GM12878 (cell line): ENCODE results near the gene UQCC2. TPM values are rescaled to one million over a fixed set of nuclear protein-coding genes. Genes with fewer than 3 reads are reported as not detected.

Experiments
- ATAC-seq: fragments of 200-7000 bp; cut with Tn5 transposase; 3 replicates; pipeline ENCODE4 v1.9.1; 2020; ENCODE audit warnings: mild to moderate bottlenecking, moderate library complexity
- BruUV-seq: library from RNA; stranded (reverse); fragments of 400-500 nt; replicated peaks from 2 replicates; lab custom pipeline; 2021; lab: Mats Ljungman, UMichigan
- CTCF ChIA-PET: fragments of 300-600 bp; sonication (Branson Sonifier 250); formaldehyde crosslinking; extraction: SDS; loops from one replicate; lab custom pipeline; 2021; ENCODE audit warnings: inconsistent platforms; lab: Yijun Ruan, JAX
- POLR2A ChIA-PET: fragments of 350-600 bp; formaldehyde crosslinking; extraction: SDS; loops from one replicate; lab custom pipeline; 2021; ENCODE audit warnings: inconsistent platforms; lab: Charles Lee
- RAD21 ChIA-PET: fragments of 300-600 bp; sonication (Branson Sonifier 250); formaldehyde crosslinking; loops from one replicate; lab custom pipeline; 2023; ENCODE audit warnings: antibody characterized with exemption; ENCODE audit not compliant: unreplicated experiment; lab: Charles Lee
- SMC1A ChIA-PET: fragments of 300-600 bp; sonication (Branson Sonifier 250); formaldehyde crosslinking; loops from one replicate; lab custom pipeline; 2023; ENCODE audit not compliant: unreplicated experiment, uncharacterized antibody; lab: Charles Lee
- DNase-seq: peaks from one replicate; pipeline ENCODE4 v3.0.0-alpha.2; 2011; ENCODE audit warnings: low read depth, low spot score
- FAIRE-seq: peaks from 3 replicates; lab custom pipeline; 2011; peaks lifted over from hg19 to GRCh38; lab: Jason Lieb, UNC
- H2AFZ ChIP-seq: 2 replicates; pipeline ENCODE4 v1.6.0; 2011; ENCODE audit warnings: low read depth, low read length, control low read depth; ENCODE audit not compliant: control insufficient read depth
- H3K27ac ChIP-seq: 2 replicates; pipeline ENCODE4 v1.5.1; 2011; ENCODE audit warnings: control low read depth; ENCODE audit not compliant: control insufficient read depth, insufficient read depth
- H3K27me3 ChIP-seq, 2 experiments: replicated peaks in 1 of 2; 2 replicates each; pipeline versions ENCODE4 v1.6.0 to v1.6.1; 2011; ENCODE audit warnings: low read length in 1 of 2; ENCODE audit not compliant: control insufficient read depth in 2 of 2, insufficient read depth in 2 of 2
- H3K36me3 ChIP-seq, 2 experiments: 2 replicates each; pipeline ENCODE4 v1.5.1; 2011; ENCODE audit warnings: low read length in 1 of 2; ENCODE audit not compliant: control insufficient read depth in 2 of 2, insufficient read depth in 2 of 2
- H3K4me1 ChIP-seq: 2 replicates; pipeline ENCODE4 v1.6.1; 2011; ENCODE audit warnings: mild to moderate bottlenecking, low read length, moderate library complexity, mixed read lengths; ENCODE audit not compliant: control insufficient read depth, insufficient read depth
- H3K4me2 ChIP-seq: 2 replicates; pipeline ENCODE4 v1.6.0; 2011; ENCODE audit warnings: control low read depth; ENCODE audit not compliant: control insufficient read depth, insufficient read depth
- H3K4me3 ChIP-seq: fragments of 200-600 bp; sonication (generic); 2 replicates; pipeline ENCODE4 v1.5.1; 2016
- H3K79me2 ChIP-seq: 2 replicates; pipeline ENCODE4 v1.6.0; 2011; ENCODE audit warnings: low read length; ENCODE audit not compliant: control insufficient read depth, insufficient read depth
- H3K9ac ChIP-seq: 2 replicates; pipeline ENCODE4 v1.8.0; 2011; ENCODE audit warnings: low read length, control low read depth, mixed read lengths; ENCODE audit not compliant: control insufficient read depth, insufficient read depth
- H3K9me3 ChIP-seq: replicated peaks from 3 replicates; pipeline ENCODE4 v1.5.1; 2011; ENCODE audit warnings: mild to moderate bottlenecking, low read length; ENCODE audit not compliant: control insufficient read depth, insufficient read depth
- H4K20me1 ChIP-seq: 2 replicates; pipeline ENCODE4 v1.6.0; 2011; ENCODE audit not compliant: control insufficient read depth, insufficient read depth
- ATF7 ChIP-seq: fragments of 450-650 bp; IDR thresholded peaks from 2 replicates; pipeline ENCODE4 v1.6.1; 2016; ENCODE audit warnings: low read depth, mild to moderate bottlenecking
- CBX3 ChIP-seq: fragments of 200-600 bp; sonication (generic); IDR thresholded peaks from 2 replicates; pipeline ENCODE4 v1.6.1; 2016; ENCODE audit warnings: low read depth, borderline replicate concordance
- E2F4 ChIP-seq: IDR thresholded peaks from 2 replicates; pipeline ENCODE4 v1.6.1; 2012; ENCODE audit warnings: low read depth, low read length, improper control_type of control experiment
- GABPA ChIP-seq: IDR thresholded peaks from 2 replicates; pipeline ENCODE4 v1.6.1; 2014; ENCODE audit warnings: antibody characterized with exemption, low read depth, mild to moderate bottlenecking, inconsistent platforms
- IKZF1 ChIP-seq: fragments of 450-650 bp; conservative IDR thresholded peaks from 2 replicates; pipeline ENCODE4 v1.6.1; 2017; ENCODE audit warnings: antibody characterized with exemption, mild to moderate bottlenecking
- JUNB ChIP-seq: IDR thresholded peaks from 2 replicates; pipeline ENCODE4 v1.6.1; 2016; ENCODE audit warnings: antibody characterized with exemption, mild to moderate bottlenecking
- LARP7 ChIP-seq: fragments of 450-650 bp; IDR thresholded peaks from 2 replicates; pipeline ENCODE4 v1.6.1; 2017; ENCODE audit warnings: mild to moderate bottlenecking
- MAX ChIP-seq: IDR thresholded peaks from 2 replicates; pipeline ENCODE4 v1.6.1; 2012; ENCODE audit warnings: low read depth, low read length, improper control_type of control experiment
- NRF1 ChIP-seq: conservative IDR thresholded peaks from 2 replicates; pipeline ENCODE4 v1.6.1; 2011; ENCODE audit warnings: mild to moderate bottlenecking, low read depth, low read length, improper control_type of control experiment
- PAX8 ChIP-seq: fragments of 450-650 bp; IDR thresholded peaks from 2 replicates; pipeline ENCODE4 v1.6.1; 2017; ENCODE audit warnings: mild to moderate bottlenecking, moderate library complexity
- RAD51 ChIP-seq: fragments of 450-650 bp; IDR thresholded peaks from 2 replicates; pipeline ENCODE4 v1.6.1; 2016; ENCODE audit warnings: moderate library complexity, mild to moderate bottlenecking, inconsistent platforms
- RUNX3 ChIP-seq: IDR thresholded peaks from 2 replicates; pipeline ENCODE4 v1.6.1; 2012; ENCODE audit warnings: low read length, inconsistent platforms
- STAT3 ChIP-seq: IDR thresholded peaks from 2 replicates; pipeline ENCODE4 v1.6.1; 2011; ENCODE audit warnings: low read depth, low read length, improper control_type of control experiment
- SUZ12 ChIP-seq: fragments of 200-600 bp; sonication (generic); IDR thresholded peaks from one replicate; pipeline ENCODE4 v1.6.1; 2018; ENCODE audit warnings: antibody characterized with exemption, mild to moderate bottlenecking; ENCODE audit not compliant: unreplicated experiment
- TAF1 ChIP-seq: IDR thresholded peaks from 2 replicates; pipeline ENCODE4 v1.6.1; 2011; ENCODE audit warnings: mild to moderate bottlenecking, low read depth, low read length, borderline replicate concordance
- TCF12 ChIP-seq: IDR thresholded peaks from 2 replicates; pipeline ENCODE4 v1.6.1; 2011; ENCODE audit warnings: low read depth, mild to moderate bottlenecking, low read length
- TCF7 ChIP-seq: IDR thresholded peaks from 2 replicates; pipeline ENCODE4 v1.6.1; 2014; ENCODE audit warnings: antibody characterized with exemption, borderline replicate concordance
- USF1 ChIP-seq: IDR thresholded peaks from 2 replicates; pipeline ENCODE4 v1.6.1; 2011; ENCODE audit warnings: borderline replicate concordance, low read depth, mild to moderate bottlenecking, moderate library complexity, mixed read lengths, low read length; ENCODE audit not compliant: insufficient read depth; ENCODE audit errors: extremely low read length
- WGBS: methylation state at CpG from one replicate; pipeline ENCODE4 v1.1.6; 2016; ENCODE audit warnings: low lambda C conversion rate; ENCODE audit not compliant: insufficient replicate concordance, insufficient coverage; ENCODE audit errors: missing lambda C conversion rate; 5-methylcytosine and 5-hydroxymethylcytosine counted together
- in situ Hi-C: fragments of 300-500 bp; cut with MboI; formaldehyde crosslinking; loops from 9 replicates; pipeline ENCODE4 v1.14.3; 2018; ENCODE audit warnings: mixed read lengths
- intact Hi-C: fragments of 100-400 bp; cut with micrococcal nuclease; formaldehyde crosslinking; loops from one replicate; pipeline ENCODE4 v1.14.2; 2022; ENCODE audit not compliant: unreplicated experiment
- polyA plus RNA-seq, 11 experiments: library from polyadenylated mRNA; depleted of rRNA in 4 of 11; unstranded in 6 of 11; stranded (reverse) in 5 of 11; fragments of >200 nt; fragmentation: Nextera tagmentation in 4 of 11; fragmentation: Illumina TruSeq in 1 of 11; extraction: Ambion mirVana in 4 of 11; extraction: Trizol in 1 of 11; gene quantifications; 1 replicate in 1 of 11; 2 replicates in 10 of 11; pipeline versions ENCODE4 v1.2.1 to v1.2.3, GENCODE V29; 2011 to 2016; ENCODE audit warnings: inconsistent platforms in 2 of 11, missing spikeins in 2 of 11, low read depth in 1 of 11
- total RNA-seq, 4 experiments: library from RNA; depleted of rRNA in 3 of 4; stranded (reverse); fragments of >200 nt in 3 of 4; fragmentation: Illumina TruSeq in 1 of 4; extraction: Trizol in 1 of 4; gene quantifications; 2 replicates each; pipeline versions ENCODE4 v1.2.1 to v1.2.3, GENCODE V29; 2013 to 2021

Gene UQCC2
- total and polyA plus RNA-seq, 10 of the 15 experiments (the other 5 are each of a cell fraction or from before 2014, with no cell fraction given) = 40.6 to 478 (median 71.2) TPM

- no peaks in the 10 kb centered on the region for H3K79me2 ChIP-seq
- H3K36me3 ChIP-seq = no peaks in the 10 kb centered on the region
- ATAC-seq = no peak
- FAIRE-seq = no peak
- RAD21 ChIA-PET = no interaction called here
- H3K4me3 ChIP-seq = no peak overlapping the region
- H2AFZ ChIP-seq = no peak overlapping the region
- BruUV-seq = no TSS peak
- no peaks in the 10 kb centered on the region for H4K20me1 ChIP-seq
- H3K9ac ChIP-seq = no peak overlapping the region
- CTCF ChIA-PET = interaction anchor here (1.0 to 7.2 kb wide), 3 partner anchors 10 to 259 kb away, joined by 4 to 46 read pairs (median 4); partner anchors contain the start of gene UQCC2
- no peak for TF ChIP-seq TAF1
- TF ChIP-seq USF1 = peak; percentile 7
- no peaks in the 10 kb centered on the region for H3K9me3 ChIP-seq
- in situ Hi-C loops (no loop called here), intact Hi-C loops (no loop called here)
- DNase-seq = no peak
- H3K4me2 ChIP-seq = no peak overlapping the region
- WGBS = 14% methylated on average over 9 of the region's 9 CpGs
- no peaks in the 10 kb centered on the region; a peak in 1 of 4 replicates for H3K27me3 ChIP-seq
- H3K27ac ChIP-seq = no peak overlapping the region
- POLR2A ChIA-PET = no interaction called here
- no peaks in the 10 kb centered on the region for H3K4me1 ChIP-seq
- SMC1A ChIA-PET = no interaction called here
Measured at GRCh38 chr6:33742092-33742491, 30.6 kb upstream of the UQCC2 start.

GRCh38 chr6:33740794-33741193 lies 29.3 kb upstream of the UQCC2 start:
- 23% methylated on average over 5 of the region's 5 CpGs for WGBS
- Histone ChIP-seq H3K9ac (no peak overlapping the region), H2AFZ (no peak overlapping the region), H3K4me3 (no peak overlapping the region), H4K20me1 (no peaks in the 10 kb centered on the region), H3K9me3 (no peaks in the 10 kb centered on the region), H3K27ac (no peak overlapping the region), H3K4me1 (no peaks in the 10 kb centered on the region), H3K79me2 (no peaks in the 10 kb centered on the region), H3K27me3 (no peaks in the 10 kb centered on the region; a peak in 1 of 4 replicates), H3K36me3 (no peaks in the 10 kb centered on the region), H3K4me2 (no peak overlapping the region)
- in situ Hi-C loops (no loop called here), intact Hi-C loops (no loop called here)
- CTCF ChIA-PET = interaction anchor here (7.2 kb wide), 1 partner anchor 30 kb away, joined by 46 read pairs; the partner anchor contains the start of gene UQCC2
- DNase-seq (no peak), FAIRE-seq (no peak), ATAC-seq (no peak)
- TF ChIP-seq E2F4 (no peak), ATF7 (no peak), STAT3 (no peak), TCF7 (no peak), IKZF1 (no peak), SUZ12 (no peak), TCF12 (no peak), RUNX3 (no peak), CBX3 (no peak), GABPA (no peak), JUNB (no peak), LARP7 (no peak), PAX8 (no peak), MAX (no peak), NRF1 (no peak), RAD51 (no peak; the same call in 1 of the 2 replicates)
- no TSS peak for BruUV-seq
- POLR2A ChIA-PET = no interaction called here
- RAD21 ChIA-PET = no interaction called here
- SMC1A ChIA-PET = no interaction called here
